Body of pancreas (tissue), 4 donors: Measurements from ENCODE around the gene CREBRF. TPM values are rescaled to one million over a fixed set of nuclear protein-coding genes. Genes with fewer than 3 reads are reported as not detected.
"Not testable (repeated sequence)": the region's sequence is repeated elsewhere in the genome, so short reads cannot be mapped to it uniquely, and the experiment has no call there.

Source experiments
- ATAC-seq: fragments of 150-250 bp; one replicate; pipeline ENCODE4 v1.9.1; 2016
- DNase-seq, 4 donors: peaks; one replicate each; pipeline ENCODE4 v3.0.0-alpha.2; 2019
- H3K27ac ChIP-seq, 4 donors: fragments of 200-600 bp; sonication (generic); 1 replicate in 3 of 4; 2 replicates in 1 of 4; pipeline versions ENCODE4 v1.5.1 to v1.6.1; 2016 to 2019; ENCODE audit warnings: mild to moderate bottlenecking in 1 of 4, mixed read lengths in 1 of 4, moderate library complexity in 1 of 4
- H3K27me3 ChIP-seq, 2 donors: fragments of 200-600 bp; sonication (generic); one replicate each; pipeline ENCODE4 v1.6.0; 2016; ENCODE audit warnings: mild to moderate bottlenecking in 1 of 2
- H3K36me3 ChIP-seq, 2 donors: fragments of 200-600 bp; sonication (generic); replicated peaks in 1 of 2; 2 replicates each; pipeline ENCODE4 v1.5.1; 2016; ENCODE audit warnings: low read depth in 2 of 2; ENCODE audit not compliant: insufficient read depth in 1 of 2
- H3K4me1 ChIP-seq: fragments of 200-600 bp; sonication (generic); one replicate; pipeline ENCODE4 v1.6.0; 2016
- H3K4me3 ChIP-seq, 2 donors: fragments of 200-600 bp; sonication (generic); 1 replicate in 1 of 2; 2 replicates in 1 of 2; pipeline ENCODE4 v1.5.1; 2016 to 2019
- H3K9me3 ChIP-seq, 3 donors: fragments of 200-600 bp; sonication (generic); 1 replicate in 2 of 3; 2 replicates in 1 of 3; pipeline ENCODE4 v1.5.1; 2016
- CTCF ChIP-seq, 7 experiments: fragments of 450-650 bp in 4 of 7; fragments of 200-600 bp in 3 of 7; sonication (generic) in 3 of 7; IDR thresholded peaks; one replicate each; pipeline ENCODE4 v1.5.1; 2016 to 2019; ENCODE audit warnings: antibody characterized with exemption in 7 of 7
- POLR2A ChIP-seq, 3 donors: fragments of 450-650 bp; IDR thresholded peaks; one replicate each; pipeline ENCODE4 v1.6.1; 2016; ENCODE audit warnings: antibody characterized with exemption in 3 of 3, mild to moderate bottlenecking in 2 of 3
- WGBS, 2 donors: methylation state at CpG; one replicate each; pipeline ENCODE4 v1.1.5; 2017; 5-methylcytosine and 5-hydroxymethylcytosine counted together
- intact Hi-C: fragments of 100-400 bp; cut with DNase I; formaldehyde crosslinking; loops from one replicate; pipeline ENCODE4 v1.15.1; 2023
- total RNA-seq, 2 donors: library from RNA; depleted of rRNA; stranded (reverse); fragments of >200 nt; gene quantifications; one replicate each; pipeline ENCODE4 v1.1.0, GENCODE V29; 2016

Gene CREBRF
- total RNA-seq, 2 donors from 2014 or later = 19.7 to 37.2 TPM

GRCh38 chr5:173075137-173075843 lies 19.1 kb downstream of the CREBRF start:
- Histone ChIP-seq H3K4me3 (no peak overlapping the region), H3K36me3 (no peaks in the 10 kb centered on the region), H3K4me1 (peaks cover 16% of the 10 kb centered on the region), H3K9me3 (no peaks in the 10 kb centered on the region), H3K27me3 (no peaks in the 10 kb centered on the region), H3K27ac (no peak overlapping the region)
- ATAC-seq (no peak), DNase-seq (no peak)
- WGBS, 2 donors = 86 to 89% methylated on average over 5 of the region's 5 CpGs
- TF ChIP-seq CTCF (IDR thresholded peaks at IDR 0.05) (no peak), POLR2A (IDR thresholded peaks at IDR 0.05) (no peak)
- intact Hi-C loops = no loop called here

GRCh38 chr5:173075970-173076369 lies 19.8 kb downstream of the CREBRF start:
- Histone ChIP-seq H3K9me3 (no peaks in the 10 kb centered on the region), H3K27ac (no peak overlapping the region), H3K36me3 (no peaks in the 10 kb centered on the region), H3K27me3 (no peaks in the 10 kb centered on the region), H3K4me3 (no peak overlapping the region), H3K4me1 (peaks cover 16% of the 10 kb centered on the region)
- TF ChIP-seq CTCF (IDR thresholded peaks at IDR 0.05) = no peak
- TF ChIP-seq POLR2A (IDR thresholded peaks at IDR 0.05) = no peak
- no peak for ATAC-seq
- intact Hi-C loops = no loop called here
- 96 to 99% methylated on average over 5 of the region's 5 CpGs for WGBS, 2 donors
- no peak for DNase-seq

- ATAC-seq, intact Hi-C loops, H3K27me3 ChIP-seq, H3K4me3 ChIP-seq, H3K9me3 ChIP-seq, H3K27ac ChIP-seq, DNase-seq, H3K36me3 ChIP-seq: not testable (repeated sequence)
- 88 to 95% methylated on average over 4 of the region's 4 CpGs for WGBS, 2 donors
- peaks cover 16% of the 10 kb centered on the region for H3K4me1 ChIP-seq
These were observed 20.3 kb downstream of the CREBRF start for GRCh38 chr5:173076471-173076870.

GRCh38 chr5:173078878-173079277 lies 22.7 kb downstream of the CREBRF start:
- peaks cover 11% of the 10 kb centered on the region for H3K4me1 ChIP-seq
- H3K27me3 ChIP-seq = no peaks in the 10 kb centered on the region
- TF ChIP-seq POLR2A (IDR thresholded peaks at IDR 0.05) = no peak
- no peak for TF ChIP-seq CTCF (IDR thresholded peaks at IDR 0.05)
- H3K9me3 ChIP-seq = no peaks in the 10 kb centered on the region
- H3K4me3 ChIP-seq = no peak overlapping the region
- H3K27ac ChIP-seq = no peak overlapping the region
- intact Hi-C loops = no loop called here
- WGBS, 2 donors = 77 to 88% methylated on average over 3 of the region's 3 CpGs
- DNase-seq = no peak
- ATAC-seq = no peak
- peaks cover 0 to 3% of the 10 kb centered on the region in 2 donors for H3K36me3 ChIP-seq

- peaks cover 0 to 15% of the 10 kb centered on the region in 2 donors for H3K36me3 ChIP-seq
- TF ChIP-seq CTCF (IDR thresholded peaks at IDR 0.05) (no peak), POLR2A (IDR thresholded peaks at IDR 0.05) (no peak)
- intact Hi-C loops = no loop called here
- H3K27me3 ChIP-seq = no peaks in the 10 kb centered on the region
- DNase-seq (no peak), ATAC-seq (no peak)
- H3K4me1 ChIP-seq = peaks cover 16% of the 10 kb centered on the region
- WGBS, 2 donors = 75 to 82% methylated on average over 1 of the region's 1 CpG
- H3K4me3 ChIP-seq = no peak overlapping the region
- no peak overlapping the region for H3K27ac ChIP-seq
- no peaks in the 10 kb centered on the region for H3K9me3 ChIP-seq
These were observed 33.4 kb downstream of the CREBRF start for GRCh38 chr5:173089581-173089980.
